ENCODE results near the gene NDUFV1.
"Not testable (repeated sequence)": the region's sequence is repeated elsewhere in the genome, so short reads cannot be mapped to it uniquely, and the experiment has no call there.

The NDUFV1 gene

GRCh38 chr11:67585911-67586310 is 20.8 kb upstream of the NDUFV1 start:
- DNase-seq (ENCODE audit: low read depth in 2 of 2) = no peak

DNA sequence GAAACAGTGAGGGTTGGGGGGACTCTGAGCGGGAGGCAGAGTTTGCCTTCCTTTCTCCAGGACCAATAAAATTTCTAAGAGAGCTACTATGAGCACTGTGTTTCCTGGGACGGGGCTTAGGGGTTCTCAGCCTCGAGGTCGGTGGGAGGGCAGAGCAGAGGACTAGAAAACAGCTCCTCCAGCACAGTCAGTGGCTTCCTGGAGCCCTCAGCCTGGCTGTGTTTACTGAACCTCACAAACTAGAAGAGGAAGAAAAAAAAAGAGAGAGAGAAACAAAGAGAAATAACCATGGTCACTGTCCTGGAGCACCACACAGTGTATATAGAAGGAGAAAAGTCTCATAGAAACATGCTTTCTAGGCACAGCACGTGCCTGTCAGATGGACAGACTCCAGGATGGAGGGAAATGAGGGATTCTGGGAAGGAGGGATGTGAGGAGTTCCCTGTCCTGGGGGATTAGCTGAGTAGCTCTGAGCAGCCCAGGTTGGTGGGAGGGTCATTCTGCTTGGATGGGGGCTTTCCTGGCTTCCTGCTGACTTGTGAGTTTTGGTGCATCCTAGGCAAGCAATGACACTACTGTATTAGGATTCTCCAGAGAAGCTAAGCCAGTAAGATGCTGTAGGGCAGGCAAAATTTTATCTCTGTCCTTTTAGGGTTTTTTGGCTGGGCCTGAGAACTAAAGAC is 20.0 kb upstream of the NDUFV1 start:
- no peak for DNase-seq (ENCODE audit: low read depth in 2 of 2)

- no peak for DNase-seq (ENCODE audit: low read depth in 2 of 2)
Measured at GRCh38 chr11:67588136-67588503, 18.6 kb upstream of the NDUFV1 start.

GRCh38 chr11:67588899-67589415 is 17.8 kb upstream of the NDUFV1 start:
- DNase-seq (ENCODE audit: low read depth in 2 of 2) = not testable (repeated sequence)

GRCh38 chr11:67592880-67593564 is 13.7 kb upstream of the NDUFV1 start:
- no peak for DNase-seq (ENCODE audit: low read depth in 2 of 2)

DNA sequence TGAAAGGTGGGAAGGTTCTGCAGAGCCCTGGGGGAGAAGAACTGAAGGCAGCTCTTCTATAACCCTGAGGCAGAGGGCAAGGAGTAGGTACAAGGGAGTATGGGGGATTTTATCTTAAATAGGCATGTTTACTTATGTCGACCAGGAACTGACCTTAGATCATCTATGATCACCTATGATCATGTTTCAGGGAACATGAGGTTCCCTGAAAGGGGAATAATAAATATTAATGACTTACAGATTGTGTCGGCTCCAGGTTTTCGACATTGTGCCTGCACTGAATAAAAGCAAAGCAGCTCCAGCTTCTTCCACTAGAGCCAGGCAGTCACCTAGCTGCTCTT is 13.2 kb upstream of the NDUFV1 start:
- DNase-seq (ENCODE audit: low read depth in 2 of 2) = no peak

DNA sequence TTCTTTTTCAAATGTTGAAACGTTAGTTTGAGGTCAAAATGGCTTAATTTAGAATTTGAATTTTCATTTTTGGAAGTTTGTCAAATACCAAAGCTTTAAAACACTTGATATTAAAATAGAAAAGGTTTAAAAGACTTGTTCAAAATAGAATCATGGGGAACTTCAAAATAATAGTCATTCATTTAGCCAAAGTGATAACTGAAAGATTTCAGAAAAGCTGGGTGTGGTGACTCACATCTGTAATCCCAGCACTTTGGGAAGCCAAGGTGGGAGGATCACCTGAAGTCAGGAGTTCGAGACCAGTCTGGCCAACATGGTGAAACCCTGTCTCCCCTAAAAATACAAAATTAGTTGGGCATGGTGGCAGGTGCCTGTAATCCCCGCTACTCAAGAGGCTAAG is 12.3 kb upstream of the NDUFV1 start:
- no peak for DNase-seq (ENCODE audit: low read depth in 2 of 2)

DNA sequence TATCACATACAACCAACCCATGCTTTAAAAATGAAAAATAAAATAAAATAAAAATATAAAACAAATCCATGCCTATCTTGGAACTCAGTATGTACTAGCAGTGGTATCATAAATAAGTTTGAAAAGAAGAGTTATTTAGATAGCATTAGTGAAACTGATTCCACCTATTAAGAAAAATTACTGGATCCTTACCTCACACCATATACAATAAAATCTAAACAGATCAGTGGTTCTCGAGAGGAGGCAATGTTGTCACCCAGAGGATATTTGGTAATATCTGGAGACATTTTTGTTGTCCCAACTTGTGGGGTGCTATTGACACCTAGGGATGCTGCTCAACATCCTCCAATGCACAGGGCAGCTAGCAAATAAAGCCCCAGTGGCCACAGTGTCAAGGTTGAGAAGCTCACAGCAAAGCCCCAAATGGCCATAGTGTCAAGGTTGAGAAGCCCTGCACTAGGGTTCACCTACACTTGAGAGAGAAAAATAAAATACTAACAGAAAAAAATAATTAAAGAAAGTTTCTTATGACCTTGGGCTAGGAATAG is 9.9 kb upstream of the NDUFV1 start:
- no peak for DNase-seq (ENCODE audit: low read depth in 2 of 2)

- DNase-seq (ENCODE audit: low read depth in 2 of 2) = not testable (repeated sequence)
Measured at GRCh38 chr11:67597458-67597857, 9.3 kb upstream of the NDUFV1 start.

DNA sequence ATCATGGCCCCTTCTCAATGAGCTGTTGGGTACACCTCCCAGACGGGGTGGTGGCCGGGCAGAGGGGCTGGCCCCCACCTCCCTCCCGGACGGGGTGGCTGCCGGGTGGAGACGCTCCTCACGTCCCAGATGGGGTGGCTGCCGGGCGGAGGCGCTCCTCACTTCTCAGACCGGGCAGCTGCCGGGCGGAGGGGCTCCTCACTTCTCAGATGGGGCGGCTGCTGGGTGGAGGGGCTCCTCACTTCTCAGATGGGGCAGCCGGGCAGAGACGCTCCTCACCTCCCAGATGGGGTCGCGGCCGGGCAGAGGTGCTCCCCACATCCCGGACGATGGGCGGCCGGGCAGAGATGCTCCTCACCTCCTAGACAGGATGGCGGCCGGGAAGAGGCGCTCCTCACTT is 8.8 kb upstream of the NDUFV1 start:
- not testable (repeated sequence) for DNase-seq (ENCODE audit: low read depth in 2 of 2)

- DNase-seq (ENCODE audit: low read depth in 2 of 2) = no peak
Measured at GRCh38 chr11:67599149-67599548, 7.6 kb upstream of the NDUFV1 start.

- no peak for DNase-seq (ENCODE audit: low read depth in 2 of 2)
Measured at GRCh38 chr11:67600324-67601029, 6.3 kb upstream of the NDUFV1 start.

DNA sequence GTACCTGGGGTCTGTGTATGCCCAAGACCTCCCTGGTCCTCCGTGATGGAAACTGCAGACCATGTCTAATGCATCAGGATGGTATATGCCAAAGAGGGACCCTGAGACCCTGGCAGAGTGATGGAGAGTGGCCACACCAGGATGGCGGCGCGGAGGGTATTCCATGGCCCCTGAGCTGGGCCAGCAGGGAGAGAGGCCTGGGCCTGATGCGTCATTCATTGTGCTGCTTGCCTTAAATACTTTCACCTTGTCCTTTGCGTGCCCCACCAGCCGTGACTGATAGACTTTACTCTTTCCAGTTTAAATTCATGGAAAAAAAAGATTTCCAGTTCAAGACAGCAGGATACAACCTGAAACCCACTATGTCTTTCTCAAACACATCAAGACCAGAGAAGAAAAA is 5.6 kb upstream of the NDUFV1 start:
- DNase-seq (ENCODE audit: low read depth in 2 of 2) = no peak

DNA sequence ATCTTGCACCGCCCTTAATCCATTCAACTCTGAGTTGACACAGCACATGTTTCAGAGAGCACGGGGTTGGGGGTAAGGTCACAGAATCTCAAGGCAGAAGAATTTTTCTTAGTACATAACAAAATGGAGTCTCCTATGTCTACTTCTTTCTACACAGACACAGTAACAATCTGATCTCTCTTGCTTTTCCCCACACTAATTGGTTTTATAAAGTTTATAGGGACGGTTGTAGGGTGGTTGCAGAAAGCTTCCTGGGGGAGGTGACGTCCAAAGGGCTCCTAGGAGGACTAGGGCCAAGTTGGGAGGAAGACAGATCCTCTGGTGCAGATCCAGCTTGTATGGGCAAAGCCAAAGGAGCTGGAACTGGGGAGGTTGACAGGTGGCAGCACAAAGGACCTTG is 2.6 kb upstream of the NDUFV1 start:
- not testable (repeated sequence) for DNase-seq (ENCODE audit: low read depth in 2 of 2)

DNA sequence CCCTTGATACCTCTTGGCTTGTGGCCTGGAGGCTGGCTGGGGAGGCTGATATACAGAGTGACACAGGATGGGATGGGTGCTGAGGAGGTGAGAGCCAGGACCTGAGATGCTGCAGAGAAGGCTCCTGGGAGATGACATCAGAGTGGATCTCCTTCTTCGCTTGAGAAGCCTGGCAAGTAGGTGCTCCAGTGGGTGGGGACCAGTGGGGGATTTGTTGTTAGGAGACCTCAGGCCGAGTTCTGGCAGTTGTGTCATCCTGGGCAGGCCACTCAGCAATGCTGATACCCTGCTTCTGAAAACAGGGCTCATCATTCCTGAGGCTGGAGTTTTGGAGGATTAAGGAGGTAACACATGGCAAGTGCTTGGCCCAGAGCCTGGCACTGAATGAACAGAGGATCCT is 1.9 kb upstream of the NDUFV1 start:
- DNase-seq (ENCODE audit: low read depth in 2 of 2) = no peak

GRCh38 chr11:67605231-67606011 is 1.3 kb upstream of the NDUFV1 start:
- DNase-seq (ENCODE audit: low read depth in 2 of 2) = no peak

- DNase-seq (ENCODE audit: low read depth in 2 of 2) = no peak
Measured at GRCh38 chr11:67606093-67606491, 644 bp upstream of the NDUFV1 start.

- DNase-seq (ENCODE audit: low read depth in 2 of 2) = no peak
Measured at GRCh38 chr11:67607507-67607906, 771 bp downstream of the NDUFV1 start.

DNA sequence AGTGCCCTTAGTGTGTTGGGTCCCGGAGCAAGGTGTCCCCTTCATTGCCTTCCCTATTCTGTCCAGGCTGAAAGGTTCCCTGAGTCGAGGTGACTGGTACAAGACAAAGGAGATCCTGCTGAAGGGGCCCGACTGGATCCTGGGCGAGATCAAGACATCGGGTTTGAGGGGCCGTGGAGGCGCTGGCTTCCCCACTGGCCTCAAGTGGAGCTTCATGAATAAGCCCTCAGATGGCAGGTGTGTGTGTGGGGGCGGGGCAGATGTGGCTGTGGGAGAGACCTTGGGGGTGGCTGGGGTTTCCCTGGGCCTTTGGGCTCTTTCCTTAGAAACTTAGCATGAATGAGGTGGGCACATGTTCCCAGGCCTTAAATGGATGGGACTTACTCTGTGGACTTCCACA is 1.8 kb downstream of the NDUFV1 start:
- no peak for DNase-seq (ENCODE audit: low read depth in 2 of 2)

DNA sequence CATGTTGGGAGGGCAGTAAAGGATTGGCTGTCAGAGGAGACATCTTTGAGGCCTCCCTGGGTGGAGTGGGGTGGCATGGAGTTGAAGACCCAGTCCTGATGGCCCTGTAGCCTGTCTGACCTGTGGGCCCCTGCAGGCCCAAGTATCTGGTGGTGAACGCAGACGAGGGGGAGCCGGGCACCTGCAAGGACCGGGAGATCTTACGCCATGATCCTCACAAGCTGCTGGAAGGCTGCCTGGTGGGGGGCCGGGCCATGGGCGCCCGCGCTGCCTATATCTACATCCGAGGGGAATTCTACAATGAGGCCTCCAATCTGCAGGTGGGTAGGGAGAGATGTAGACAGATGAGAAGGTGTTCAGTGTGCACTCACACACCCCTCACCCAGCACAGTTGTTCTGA is 2.6 kb downstream of the NDUFV1 start:
- no peak for DNase-seq (ENCODE audit: low read depth in 2 of 2)

DNA sequence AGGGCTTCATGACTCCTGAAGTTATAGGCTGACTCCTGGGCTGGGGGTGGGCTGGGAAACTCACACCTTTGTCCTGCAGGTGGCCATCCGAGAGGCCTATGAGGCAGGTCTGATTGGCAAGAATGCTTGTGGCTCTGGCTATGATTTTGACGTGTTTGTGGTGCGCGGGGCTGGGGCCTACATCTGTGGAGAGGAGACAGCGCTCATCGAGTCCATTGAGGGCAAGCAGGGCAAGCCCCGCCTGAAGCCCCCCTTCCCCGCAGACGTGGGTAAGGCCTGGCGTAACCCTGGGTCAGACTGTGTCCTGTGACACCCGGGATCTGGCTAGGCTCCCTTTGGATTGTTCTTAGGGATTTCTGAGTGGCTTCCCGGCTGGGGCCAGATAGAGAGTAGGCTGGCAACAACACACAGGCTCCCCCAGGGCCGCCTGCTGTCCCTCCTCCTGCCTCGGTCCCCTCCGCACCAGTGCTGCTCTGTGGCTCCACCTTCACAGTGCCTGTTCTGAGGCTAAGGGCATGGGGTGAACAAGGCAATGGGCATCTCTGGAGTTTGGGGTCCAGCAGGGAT is 3.6 kb downstream of the NDUFV1 start:
- DNase-seq (ENCODE audit: low read depth in 2 of 2) = no peak

DNA sequence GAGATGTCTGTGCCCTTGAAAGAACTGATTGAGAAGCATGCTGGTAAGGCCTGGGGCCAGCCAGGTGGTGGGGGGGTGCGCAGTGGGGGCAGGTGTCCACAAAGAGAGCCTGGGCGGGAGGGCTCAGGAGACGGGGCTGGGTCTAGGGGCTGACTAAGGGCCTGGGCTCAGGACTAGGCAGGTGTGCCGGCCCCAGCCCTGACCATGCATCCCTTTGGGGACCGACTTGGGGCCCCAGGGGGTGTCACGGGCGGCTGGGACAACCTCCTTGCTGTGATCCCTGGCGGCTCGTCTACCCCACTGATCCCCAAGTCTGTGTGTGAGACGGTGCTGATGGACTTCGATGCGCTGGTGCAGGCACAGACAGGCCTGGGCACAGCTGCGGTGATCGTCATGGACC is 4.4 kb downstream of the NDUFV1 start:
- no peak for DNase-seq (ENCODE audit: low read depth in 2 of 2)

Measured in fibroblast of skin of left biceps (primary cell).